ENCODE measurements around the gene PSEN1.

Gene PSEN1

GRCh38 chr14:73223049-73223448 lies 86.7 kb downstream of the PSEN1 start:
- DNase-seq = no peak

GRCh38 chr14:73225496-73225895 lies 89.2 kb downstream of the PSEN1 start:
- no peak for DNase-seq

- no peak for DNase-seq
These were observed 91.8 kb downstream of the PSEN1 start for GRCh38 chr14:73227812-73228781.

- no peak for DNase-seq
These were observed 93.7 kb downstream of the PSEN1 start for GRCh38 chr14:73230051-73230450.

GRCh38 chr14:73231981-73232851 lies 95.9 kb downstream of the PSEN1 start:
- DNase-seq = no peak

GRCh38 chr14:73232984-73233383 lies 96.7 kb downstream of the PSEN1 start:
- no peak for DNase-seq

- DNase-seq = no peak
These were observed 97.3 kb downstream of the PSEN1 start for GRCh38 chr14:73233564-73233963.

GRCh38 chr14:73234029-73234428 lies 97.7 kb downstream of the PSEN1 start:
- no peak for DNase-seq

GRCh38 chr14:73234586-73235394 lies 98.5 kb downstream of the PSEN1 start:
- DNase-seq = no peak

GRCh38 chr14:73235531-73236155 lies 99.3 kb downstream of the PSEN1 start:
- DNase-seq = no peak

GRCh38 chr14:73236157-73236556 lies 99.8 kb downstream of the PSEN1 start:
- no peak for DNase-seq

- DNase-seq = no peak
These were observed 100.5 kb downstream of the PSEN1 start for GRCh38 chr14:73236752-73237218.

GRCh38 chr14:73237219-73237785 lies 101.0 kb downstream of the PSEN1 start, which contains the start of gene PAPLN:
TSS of gene PAPLN (plus strand) at chr14:73237506. CDS start at chr14:73239779, 2,273 bp downstream.
- no peak for DNase-seq

- DNase-seq = no peak
These were observed 101.6 kb downstream of the PSEN1 start for GRCh38 chr14:73237786-73238423.

GRCh38 chr14:73238424-73238852 lies 102.1 kb downstream of the PSEN1 start:
- no peak for DNase-seq

- DNase-seq = no peak
These were observed 102.6 kb downstream of the PSEN1 start for GRCh38 chr14:73238941-73239340.

- no peak for DNase-seq
These were observed 103.3 kb downstream of the PSEN1 start for GRCh38 chr14:73239393-73240241.

- DNase-seq = no peak
These were observed 104.6 kb downstream of the PSEN1 start for GRCh38 chr14:73240816-73241480.

GRCh38 chr14:73241481-73242165 lies 105.3 kb downstream of the PSEN1 start:
- no peak for DNase-seq
